ENCODE measurements around the gene PRDM16. TPM values are rescaled to one million over a fixed set of nuclear protein-coding genes. Genes with fewer than 3 reads are reported as not detected.
A peak's percentile ranks its signal among the peaks of the same experiment; 100 is the strongest.

The PRDM16 gene
- total and polyA plus RNA-seq, 2 of the 8 experiments (the other 6 are each of a cell fraction or from before 2014, with no cell fraction given): 0.39 to 0.43 TPM

DNA sequence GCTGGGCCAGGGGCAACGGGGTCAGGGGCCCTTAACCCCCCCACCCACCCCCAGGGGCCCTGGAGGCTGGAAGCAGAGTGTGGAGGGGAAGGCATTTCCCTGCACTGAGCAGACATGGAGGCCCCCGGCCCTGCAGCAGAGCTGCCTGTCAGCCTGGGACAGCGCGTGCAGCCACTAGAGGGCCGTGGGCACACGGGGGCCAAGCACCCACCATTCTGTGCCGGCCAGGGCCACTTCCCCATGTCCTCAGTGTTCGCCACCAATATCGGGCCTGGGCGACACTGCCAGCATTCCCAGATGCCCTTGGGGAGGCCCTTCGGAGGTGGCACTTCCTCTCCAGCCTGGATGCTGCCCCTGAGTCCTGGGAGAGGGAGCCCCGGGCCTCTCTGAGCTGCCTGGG lies 362.3 kb downstream of the PRDM16 start:
- POLR2A ChIA-PET (ENCODE audit: partially characterized antibody): no interaction called here
- H2BK5ac ChIP-seq (ENCODE audit: low read depth, low read length): no peak overlapping the region; the same call in 1 of the 2 replicates
- H3K4me2 ChIP-seq (ENCODE audit: insufficient read depth in 1 of 2, low read depth in 2 of 2, low read length in 2 of 2): no peak overlapping the region
- H3K4me1 ChIP-seq (replicated peaks in 1 of 4; ENCODE audit: control insufficient read depth in 3 of 4, insufficient read depth in 4 of 4, low read length in 3 of 4): peaks cover 0 to 7% (median 1%) of the 10 kb centered on the region in 4 experiments; a peak in 3 of 7 replicates
- no peak overlapping the region for H3K4me3 ChIP-seq (ENCODE audit: extremely low read depth in 1 of 4, insufficient read depth in 2 of 4, low read depth in 3 of 4, low read length in 4 of 4)
- H3K9ac ChIP-seq (replicated peaks in 1 of 4; ENCODE audit: extremely low read depth in 1 of 4, low read depth in 3 of 4, low read length in 3 of 4): no peak overlapping the region
- H3K56ac ChIP-seq (replicated peaks; ENCODE audit: insufficient read length, low read depth, low read length): no peak overlapping the region
- no peaks in the 10 kb centered on the region for H3K9me3 ChIP-seq (ENCODE audit: insufficient read depth in 2 of 2, low read depth in 1 of 2, low read length in 1 of 2)
- 68% methylated on average over 9 of the region's 12 CpGs; no CpG with 5 or more reads in 1 of the 2 experiments for WGBS, 2 experiments (ENCODE audit: extremely low coverage in 1 of 2, insufficient coverage in 1 of 2, insufficient read length in 1 of 2, insufficient replicate concordance in 2 of 2, low coverage in 1 of 2, low lambda C conversion rate in 2 of 2, missing lambda C conversion rate in 1 of 2)
- no peak overlapping the region for H3K27ac ChIP-seq (ENCODE audit: low read depth, low read length)
- H3K23me2 ChIP-seq (ENCODE audit: low read depth, low read length): no peaks in the 10 kb centered on the region
- no peak overlapping the region for H4K8ac ChIP-seq (ENCODE audit: extremely low read depth, insufficient read depth, low read length)
- CTCF ChIA-PET (ENCODE audit: partially characterized antibody): interaction anchor here (0.6 to 4.7 kb wide), 18 partner anchors 9 to 866 kb away, joined by 3 to 50 read pairs (median 3); no protein-coding TSS in a partner anchor
- H3K18ac ChIP-seq (ENCODE audit: extremely low read depth, low read length): no peak overlapping the region
- peaks cover 0 to 11% of the 10 kb centered on the region in 2 experiments for H4K20me1 ChIP-seq (replicated peaks in 1 of 2; ENCODE audit: control insufficient read depth in 1 of 2, insufficient read depth in 2 of 2, low read length in 2 of 2)
- H2BK15ac ChIP-seq (ENCODE audit: low read length): peak overlapping the region; percentile 97; the same call in 1 of the 2 replicates
- H3K36me3 ChIP-seq (ENCODE audit: control insufficient read depth in 2 of 4, insufficient read depth in 4 of 4, low read length in 3 of 4): no peaks in the 10 kb centered on the region
- H3K79me1 ChIP-seq (ENCODE audit: low read depth, low read length): no peaks in the 10 kb centered on the region
- DNase-seq (ENCODE audit: low read depth in 1 of 2, low spot score in 2 of 2) (no peak), FAIRE-seq (no peak)
- H3K23ac ChIP-seq (ENCODE audit: insufficient read length): no peak overlapping the region
- no peak overlapping the region for H4K5ac ChIP-seq (ENCODE audit: insufficient read length, low read depth, low read length)
- H2BK120ac ChIP-seq (replicated peaks; ENCODE audit: low read depth, low read length): no peak overlapping the region
- no peaks in the 10 kb centered on the region for H3K79me2 ChIP-seq (ENCODE audit: control insufficient read depth in 1 of 2, insufficient read depth in 2 of 2, low read length in 2 of 2)
- H2AFZ ChIP-seq (ENCODE audit: low read length): no peak overlapping the region
- no peak overlapping the region for H3K4ac ChIP-seq (replicated peaks; ENCODE audit: insufficient read length, low read depth, low read length)
- no peak overlapping the region for H2BK20ac ChIP-seq (ENCODE audit: low read length)
- H2BK12ac ChIP-seq (ENCODE audit: low read depth, low read length): no peak overlapping the region
- no peaks in the 10 kb centered on the region for H3K27me3 ChIP-seq (replicated peaks in 1 of 4; ENCODE audit: control insufficient read depth in 3 of 4, extremely low read depth in 1 of 4, insufficient read depth in 3 of 4, low read length in 3 of 4)
- no peak overlapping the region for H2AK5ac ChIP-seq (ENCODE audit: low read depth, low read length)
- no peak overlapping the region for H4K91ac ChIP-seq (replicated peaks; ENCODE audit: insufficient read length, low read length)
- no peak overlapping the region for H3K14ac ChIP-seq (ENCODE audit: insufficient read length)
- TF ChIP-seq HDAC6 (IDR thresholded peaks at IDR 0.05; ENCODE audit: low read depth, low read length) (no peak), NANOG (IDR thresholded peaks at IDR 0.05; ENCODE audit: insufficient read depth, low read depth, low read length, poor library complexity, severe bottlenecking) (no peak), PHF8 (conservative IDR thresholded peaks at IDR 0.05; ENCODE audit: low read depth, low read length) (no peak), BCL11A (IDR thresholded peaks at IDR 0.05; ENCODE audit: low read depth in 2 of 2, low read length in 2 of 2) (no peak), SAP30 (IDR thresholded peaks at IDR 0.05; ENCODE audit: insufficient read depth, insufficient replicate concordance, low read length) (no peak), KDM4A (IDR thresholded peaks at IDR 0.05; ENCODE audit: low read depth, low read length, severe bottlenecking) (no peak), POLR2A (IDR thresholded peaks at IDR 0.05; ENCODE audit: control extremely low read depth in 1 of 2, low read depth in 2 of 2, low read length in 2 of 2) (no peak), SUZ12 (IDR thresholded peaks at IDR 0.05; ENCODE audit: low read length) (no peak), TCF12 (IDR thresholded peaks at IDR 0.05; ENCODE audit: low read depth, low read length) (no peak), ZNF274 (IDR thresholded peaks at IDR 0.05; ENCODE audit: borderline replicate concordance, extremely low read depth, low read length) (no peak), HDAC2 (IDR thresholded peaks at IDR 0.05; ENCODE audit: borderline replicate concordance in 1 of 2, low read depth in 2 of 2, low read length in 2 of 2) (no peak), RAD21 (IDR thresholded peaks at IDR 0.05 in 1 of 2, conservative IDR thresholded peaks at IDR 0.05 in 1 of 2; ENCODE audit: low read depth in 2 of 2, low read length in 2 of 2) (peak in 1 of 2 experiments; percentile 37; a peak in 3 of 4 replicates), KDM1A (IDR thresholded peaks at IDR 0.05; ENCODE audit: borderline replicate concordance, low read length) (no peak)

Data from H1 (cell line).